OCI-M1 (cell line): ENCODE data around the gene RGS11.

ENCODE experiments used
- DNase-seq: peaks from one replicate; lab custom pipeline; 2025; lab: John Stamatoyannopoulos, UW

Gene RGS11

DNA sequence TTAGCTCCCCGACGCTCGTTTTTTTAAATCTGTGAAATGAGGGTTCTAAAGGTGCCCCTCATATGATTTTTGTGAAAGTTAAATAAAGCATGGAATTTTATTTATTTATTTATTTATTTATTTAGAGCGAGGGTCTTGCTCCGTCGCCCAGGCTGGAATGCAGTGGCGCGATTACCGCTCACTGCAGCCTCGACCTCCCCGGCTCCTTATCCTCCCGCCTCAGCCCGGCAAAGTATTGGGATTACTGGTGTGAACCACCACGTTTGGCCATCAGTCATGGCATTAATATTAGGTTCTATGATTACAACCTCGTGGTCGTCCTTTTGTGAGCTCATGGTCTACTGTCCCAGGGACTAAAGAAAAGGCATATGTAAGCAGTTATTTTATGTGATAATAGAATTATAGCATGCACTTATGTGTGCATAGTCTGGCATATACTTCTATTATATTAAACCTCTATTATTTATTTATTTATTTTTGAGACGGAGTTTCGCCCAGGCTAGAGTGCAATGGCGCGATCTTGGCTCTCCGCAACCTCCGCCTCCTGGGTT is 45.9 kb downstream of the RGS11 start:
- DNase-seq = no peak

DNA sequence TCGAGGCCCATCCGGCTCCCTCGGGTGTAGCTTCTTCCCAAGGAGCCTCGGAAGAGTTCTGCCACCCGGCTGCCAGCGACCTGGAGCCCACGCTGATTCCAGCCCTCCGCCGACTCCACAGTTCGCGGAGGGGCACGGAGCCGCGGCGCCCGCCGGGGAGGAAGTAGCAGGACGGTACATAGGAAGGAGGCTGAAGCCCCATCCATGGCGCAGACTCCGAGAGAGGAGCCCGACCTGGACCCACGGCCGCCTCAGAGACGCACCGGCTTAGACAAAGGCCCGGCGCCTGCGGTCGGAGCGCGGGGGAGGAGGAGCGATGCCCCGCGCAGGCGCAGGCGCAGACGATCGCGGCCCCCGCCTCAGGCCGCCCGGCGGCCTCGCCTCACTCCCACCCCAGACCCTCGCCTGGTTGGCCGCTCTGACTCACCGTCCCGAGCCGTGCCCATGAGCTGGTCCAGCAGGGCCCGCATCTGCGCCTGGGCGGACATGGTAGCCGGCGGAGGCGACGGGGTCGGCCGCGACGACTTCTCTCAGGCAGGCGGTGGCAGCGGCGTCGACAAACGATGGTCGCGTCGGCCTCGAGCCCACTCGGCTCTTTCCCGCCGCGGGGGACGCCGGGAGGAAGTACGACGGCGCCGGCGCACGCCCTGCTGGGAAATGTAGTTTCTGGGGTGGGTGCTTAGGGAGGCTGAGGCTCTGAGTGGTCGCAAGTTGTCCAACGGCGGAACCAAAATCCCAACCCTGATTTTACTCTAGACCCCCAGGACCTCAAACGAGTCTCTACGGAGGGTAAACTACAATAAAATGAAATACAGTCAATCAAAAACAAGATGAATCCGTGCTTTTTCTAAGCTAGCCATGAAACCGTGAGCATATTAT is 46.7 kb downstream of the RGS11 start, which contains the start of gene LUC7L:
Gene LUC7L (minus strand): TSS at position 598 of the 879 bp plus-strand sequence. CDS start 110 bp downstream, at position 488.
- peak; percentile 94 for DNase-seq

DNA sequence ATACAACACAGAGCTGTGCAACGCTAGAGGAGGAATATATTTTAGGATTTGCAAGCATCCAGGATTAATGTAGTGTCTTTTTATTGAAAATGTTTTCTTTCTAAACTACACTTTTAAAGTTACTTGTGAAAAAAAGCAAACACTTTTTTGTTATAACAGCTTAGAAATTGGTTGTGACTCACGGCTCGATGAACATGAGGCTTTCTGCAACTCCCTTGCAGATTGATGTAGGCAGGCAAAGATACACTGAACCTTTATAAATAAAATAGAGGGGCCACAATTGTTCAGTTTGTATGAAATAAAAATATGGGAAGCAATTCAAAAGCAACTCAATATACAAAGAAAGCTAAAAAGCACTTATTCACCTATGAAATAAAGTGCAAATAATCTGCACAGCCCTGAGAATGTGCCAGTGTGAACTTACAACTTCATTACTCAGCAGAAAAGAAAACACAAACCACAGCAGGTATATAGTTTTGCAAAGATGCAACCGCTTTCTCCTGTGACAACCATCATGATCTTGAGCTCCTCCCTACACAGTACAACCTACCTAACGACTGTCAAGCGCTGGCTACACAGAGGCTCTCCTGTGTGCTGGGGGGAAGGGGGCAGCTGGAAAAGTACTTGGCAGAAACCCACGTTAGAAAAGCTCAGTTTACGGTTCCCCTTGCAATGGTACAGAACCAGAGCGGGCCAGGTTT is 47.4 kb downstream of the RGS11 start:
- no peak for DNase-seq

DNA sequence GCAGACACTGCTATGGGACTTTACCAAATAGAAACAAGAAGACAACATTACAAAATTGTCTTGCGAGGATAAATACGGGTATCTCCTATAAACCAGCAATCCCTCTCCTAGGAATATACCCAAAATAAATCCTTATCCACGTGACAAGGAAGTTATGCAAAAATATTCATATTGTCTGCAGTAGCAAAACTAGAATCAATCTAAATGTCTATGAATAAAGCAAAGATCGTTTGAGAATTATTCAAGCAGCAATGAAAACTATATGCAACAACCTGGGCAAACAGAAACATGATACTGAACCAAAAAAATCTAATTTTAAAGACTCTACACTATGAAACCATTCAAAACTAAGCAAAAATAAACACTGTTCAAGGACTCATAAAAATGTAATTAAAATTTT is 55.7 kb downstream of the RGS11 start:
- no peak for DNase-seq
